Stimulated activated CD8-positive, alpha-beta memory T cell treated with anti-CD3 and anti-CD28 coated beads, Interleukin-15, amount 100 ng/mL, for 4 hours (primary cell): ENCODE data around the gene CD1E.
"Not testable (repeated sequence)": the region's sequence is repeated elsewhere in the genome, so short reads cannot be mapped to it uniquely, and the experiment has no call there.

Experiments used
- DNase-seq, 2 donors: peaks; one replicate each; pipeline ENCODE4 v3.0.0-alpha.2; 2020; ENCODE audit warnings: low read depth in 2 of 2

Gene CD1E

GRCh38 chr1:158362941-158363340 is 9.2 kb downstream of the CD1E start:
- DNase-seq = no peak

- DNase-seq = no peak
Measured at GRCh38 chr1:158366783-158367182, 13.1 kb downstream of the CD1E start.

- DNase-seq = no peak
Measured at GRCh38 chr1:158371188-158371953, 17.7 kb downstream of the CD1E start.

GRCh38 chr1:158374101-158374500 is 20.4 kb downstream of the CD1E start:
- DNase-seq = not testable (repeated sequence)

- no peak for DNase-seq
Measured at GRCh38 chr1:158374860-158375259, 21.2 kb downstream of the CD1E start.

GRCh38 chr1:158390331-158390730 is 36.6 kb downstream of the CD1E start:
- no peak for DNase-seq

- DNase-seq = no peak
Measured at GRCh38 chr1:158391099-158391498, 37.4 kb downstream of the CD1E start.

GRCh38 chr1:158393476-158393875 is 39.8 kb downstream of the CD1E start:
- no peak for DNase-seq

GRCh38 chr1:158396646-158397045 is 43.0 kb downstream of the CD1E start:
- no peak for DNase-seq

GRCh38 chr1:158398818-158399514 is 45.3 kb downstream of the CD1E start, which contains the start of gene OR10T2:
TSS of gene OR10T2 (minus strand) at chr1:158399466. CDS start at chr1:158399466, 0 bp downstream.
- no peak for DNase-seq

GRCh38 chr1:158400871-158401270 is 47.2 kb downstream of the CD1E start:
- DNase-seq = no peak

- no peak for DNase-seq
Measured at GRCh38 chr1:158407092-158407491, 53.4 kb downstream of the CD1E start.
